ENCODE data around the gene UBTD2.
A peak's percentile ranks its signal among the peaks of the same experiment; 100 is the strongest.
"Not testable (repeated sequence)": the region's sequence is repeated elsewhere in the genome, so short reads cannot be mapped to it uniquely, and the experiment has no call there.

The UBTD2 gene

GRCh38 chr5:172291837-172292236, 8.3 kb upstream of the UBTD2 start:
- DNase-seq, result not testable (repeated sequence)

GRCh38 chr5:172288465-172288864, 4.9 kb upstream of the UBTD2 start:
- DNase-seq, result no peak

- DNase-seq, result not testable (repeated sequence)
Observed at GRCh38 chr5:172287140-172287539, 3.6 kb upstream of the UBTD2 start.

GRCh38 chr5:172285226-172286143, 1.9 kb upstream of the UBTD2 start:
- DNase-seq, result no peak

GRCh38 chr5:172284611-172284980, 1.0 kb upstream of the UBTD2 start:
- no peak for DNase-seq

GRCh38 chr5:172283862-172284610, 472 bp upstream of the UBTD2 start:
- DNase-seq, result peak; percentile 89

- no peak for DNase-seq
Observed at GRCh38 chr5:172282272-172283019, 1.1 kb downstream of the UBTD2 start.

- DNase-seq, result no peak
Observed at GRCh38 chr5:172281346-172281745, 2.2 kb downstream of the UBTD2 start.

- no peak for DNase-seq
Observed at GRCh38 chr5:172280929-172281328, 2.6 kb downstream of the UBTD2 start.

GRCh38 chr5:172280317-172280716, 3.2 kb downstream of the UBTD2 start:
- no peak for DNase-seq

GRCh38 chr5:172278356-172278755, 5.2 kb downstream of the UBTD2 start:
- DNase-seq, result no peak

- DNase-seq, result no peak
Observed at GRCh38 chr5:172276214-172276613, 7.3 kb downstream of the UBTD2 start.

GRCh38 chr5:172274951-172275753, 8.4 kb downstream of the UBTD2 start:
- peak; percentile 95 for DNase-seq

- DNase-seq, result no peak
Observed at GRCh38 chr5:172267943-172268342, 15.6 kb downstream of the UBTD2 start.

GRCh38 chr5:172266676-172267092, 16.9 kb downstream of the UBTD2 start:
- no peak for DNase-seq

GRCh38 chr5:172266071-172266675, 17.4 kb downstream of the UBTD2 start:
- no peak for DNase-seq

GRCh38 chr5:172264815-172265395, 18.7 kb downstream of the UBTD2 start:
- no peak for DNase-seq

GRCh38 chr5:172255444-172255843, 28.1 kb downstream of the UBTD2 start:
- no peak for DNase-seq

GRCh38 chr5:172252501-172252900, 31.1 kb downstream of the UBTD2 start:
- no peak for DNase-seq

GRCh38 chr5:172251419-172251818, 32.1 kb downstream of the UBTD2 start:
- no peak for DNase-seq

GRCh38 chr5:172248637-172249036, 34.9 kb downstream of the UBTD2 start:
- DNase-seq, result no peak

- DNase-seq, result no peak
Observed at GRCh38 chr5:172245703-172246125, 37.9 kb downstream of the UBTD2 start.
